Osteoblast (primary cell): ENCODE data around the gene CCHCR1. TPM values are rescaled to one million over a fixed set of nuclear protein-coding genes. Genes with fewer than 3 reads are reported as not detected.
A peak's percentile ranks its signal among the peaks of the same experiment; 100 is the strongest.

Source experiments
- DNase-seq: peaks from one replicate; pipeline ENCODE4 v3.0.0; 2011; ENCODE audit warnings: low spot score, mixed read lengths; ENCODE audit not compliant: insufficient read length; ENCODE audit errors: missing footprints
- H2AFZ ChIP-seq: 2 replicates; pipeline ENCODE4 v1.6.0; 2011; ENCODE audit warnings: mild to moderate bottlenecking, low read length
- H3K27ac ChIP-seq: 2 replicates; pipeline ENCODE4 v1.5.1; 2011; ENCODE audit warnings: mild to moderate bottlenecking, low read depth, low read length, moderate library complexity
- H3K27me3 ChIP-seq: 2 replicates; pipeline ENCODE4 v1.6.0; 2012; ENCODE audit warnings: mild to moderate bottlenecking, control low read depth, inconsistent platforms, low read length, moderate library complexity; ENCODE audit not compliant: insufficient read depth
- H3K36me3 ChIP-seq: 2 replicates; pipeline ENCODE4 v1.5.1; 2011; ENCODE audit warnings: mild to moderate bottlenecking, low read length, control low read depth, moderate library complexity; ENCODE audit not compliant: insufficient read depth
- H3K4me1 ChIP-seq: 2 replicates; pipeline ENCODE4 v1.5.1; 2011; ENCODE audit warnings: mild to moderate bottlenecking, low read length, control low read depth, moderate library complexity; ENCODE audit not compliant: insufficient read depth
- H3K4me2 ChIP-seq: 2 replicates; pipeline ENCODE4 v1.6.0; 2011; ENCODE audit warnings: mild to moderate bottlenecking, low read length; ENCODE audit not compliant: insufficient read depth
- H3K4me3 ChIP-seq: fragments of 200-600 bp; sonication (generic); 3 replicates; pipeline ENCODE4 v1.5.1; 2012; ENCODE audit warnings: mild to moderate bottlenecking, low read length, inconsistent platforms; ENCODE audit not compliant: insufficient read depth
- H3K79me2 ChIP-seq: 2 replicates; pipeline ENCODE4 v1.6.0; 2012; ENCODE audit warnings: mild to moderate bottlenecking, low read length, control low read depth, inconsistent platforms; ENCODE audit not compliant: insufficient read depth
- H3K9me3 ChIP-seq: 2 replicates; pipeline ENCODE4 v1.5.1; 2011; ENCODE audit warnings: low read depth, low read length, control low read depth
- H4K20me1 ChIP-seq: 2 replicates; pipeline ENCODE4 v1.6.0; 2012; ENCODE audit warnings: mild to moderate bottlenecking, low read length, control low read depth; ENCODE audit not compliant: insufficient read depth
- CTCF ChIP-seq: IDR thresholded peaks from 2 replicates; pipeline ENCODE4 v1.5.1; 2011; ENCODE audit warnings: mild to moderate bottlenecking, low read depth, low read length, moderate library complexity; ENCODE audit errors: extremely low read depth
- total RNA-seq: library from RNA; depleted of rRNA; stranded (reverse); fragments of >200 nt; gene quantifications from 2 replicates; pipeline ENCODE4 v1.2.3, GENCODE V29; 2012

The CCHCR1 gene
- total RNA-seq, 1 donor, result 14.1 TPM

- no peaks in the 10 kb centered on the region for H3K9me3 ChIP-seq
- peak overlapping the region; percentile 43 for H3K4me3 ChIP-seq
- H3K27ac ChIP-seq, result peak overlapping the region; percentile 69
- DNase-seq, result peak; percentile 98
- no peaks in the 10 kb centered on the region for H3K79me2 ChIP-seq
- peak overlapping the region; percentile 76 for H2AFZ ChIP-seq
- peaks cover 7% of the 10 kb centered on the region for H3K27me3 ChIP-seq
- H4K20me1 ChIP-seq, result peaks cover 2% of the 10 kb centered on the region
- TF ChIP-seq CTCF, result no peak
- H3K4me2 ChIP-seq, result peak overlapping the region; percentile 62
- H3K36me3 ChIP-seq, result no peaks in the 10 kb centered on the region
- peaks cover 32% of the 10 kb centered on the region for H3K4me1 ChIP-seq
Measured at GRCh38 chr6:31122791-31123706, 34.6 kb downstream of the CCHCR1 start.

GRCh38 chr6:31121131-31121790 lies 36.3 kb downstream of the CCHCR1 start:
- Histone ChIP-seq H3K4me2 (no peak overlapping the region), H3K4me1 (peaks cover 28% of the 10 kb centered on the region), H3K79me2 (no peaks in the 10 kb centered on the region), H3K4me3 (no peak overlapping the region), H3K27me3 (peaks cover 3% of the 10 kb centered on the region), H3K9me3 (no peaks in the 10 kb centered on the region), H4K20me1 (peaks cover 2% of the 10 kb centered on the region), H3K27ac (no peak overlapping the region), H2AFZ (no peak overlapping the region), H3K36me3 (no peaks in the 10 kb centered on the region)
- peak; percentile 37 for DNase-seq
- TF ChIP-seq CTCF, result no peak

GRCh38 chr6:31120151-31120915 lies 37.3 kb downstream of the CCHCR1 start, which contains the start of gene CDSN:
Gene CDSN, minus strand, starts transcription at chr6:31120446. Its CDS starts 27 bp downstream, at chr6:31120419.
- Histone ChIP-seq H3K4me3 (no peak within 1 kb of the TSS), H3K27me3 (peaks cover 3% of the 10 kb centered on the region), H3K4me1 (peaks cover 20% of the 10 kb centered on the region), H4K20me1 (peaks cover 2% of the 10 kb centered on the region), H3K4me2 (no peak within 1 kb of the TSS), H3K79me2 (no peaks in the 10 kb centered on the region), H2AFZ (no peak within 1 kb of the TSS), H3K36me3 (no peaks in the 10 kb centered on the region), H3K27ac (no peak within 1 kb of the TSS), H3K9me3 (no peaks in the 10 kb centered on the region)
- TF ChIP-seq CTCF, result no peak
- peak; percentile 46 for DNase-seq
